ENCODE data around the gene ERBB2.

The ERBB2 gene

GRCh38 chr17:39754958-39755553, 55.2 kb downstream of the ERBB2 start:
- H3K4me3 ChIP-seq (replicated peaks in 1 of 2; ENCODE audit: low read depth in 2 of 2, low read length in 2 of 2) = peak overlapping the region; percentile 63
- peak in 1 of 2 donors; percentile 12 for DNase-seq (ENCODE audit: low read depth in 2 of 2)
- TF ChIP-seq CTCF (IDR thresholded peaks at IDR 0.05; ENCODE audit: low read depth, low read length) = no peak

GRCh38 chr17:39755554-39756379, 55.9 kb downstream of the ERBB2 start:
- no peak for TF ChIP-seq CTCF (IDR thresholded peaks at IDR 0.05; ENCODE audit: low read depth, low read length)
- DNase-seq (ENCODE audit: low read depth in 2 of 2) = no peak
- no peak overlapping the region for H3K4me3 ChIP-seq (replicated peaks in 1 of 2; ENCODE audit: low read depth in 2 of 2, low read length in 2 of 2)

- H3K4me3 ChIP-seq (replicated peaks in 1 of 2; ENCODE audit: low read depth in 2 of 2, low read length in 2 of 2) = no peak overlapping the region
- no peak for DNase-seq (ENCODE audit: low read depth in 2 of 2)
- no peak for TF ChIP-seq CTCF (IDR thresholded peaks at IDR 0.05; ENCODE audit: low read depth, low read length)
Measured at GRCh38 chr17:39756380-39757079, 56.7 kb downstream of the ERBB2 start.

- no peak overlapping the region for H3K4me3 ChIP-seq (replicated peaks in 1 of 2; ENCODE audit: low read depth in 2 of 2, low read length in 2 of 2)
- no peak for TF ChIP-seq CTCF (IDR thresholded peaks at IDR 0.05; ENCODE audit: low read depth, low read length)
- no peak for DNase-seq (ENCODE audit: low read depth in 2 of 2)
Measured at GRCh38 chr17:39757176-39757662, 57.4 kb downstream of the ERBB2 start.

- no peak for DNase-seq (ENCODE audit: low read depth in 2 of 2)
- TF ChIP-seq CTCF (IDR thresholded peaks at IDR 0.05; ENCODE audit: low read depth, low read length) = no peak
- H3K4me3 ChIP-seq (replicated peaks in 1 of 2; ENCODE audit: low read depth in 2 of 2, low read length in 2 of 2) = no peak overlapping the region
Measured at GRCh38 chr17:39757931-39758873, 58.3 kb downstream of the ERBB2 start.

GRCh38 chr17:39759204-39759603, 59.3 kb downstream of the ERBB2 start:
- no peak for DNase-seq (ENCODE audit: low read depth in 2 of 2)
- no peak for TF ChIP-seq CTCF (IDR thresholded peaks at IDR 0.05; ENCODE audit: low read depth, low read length)
- H3K4me3 ChIP-seq (replicated peaks in 1 of 2; ENCODE audit: low read depth in 2 of 2, low read length in 2 of 2) = no peak overlapping the region
